Measurements from ENCODE around the gene KNL1.
A peak's percentile ranks its signal among the peaks of the same experiment; 100 is the strongest.
"Not testable (repeated sequence)": the region's sequence is repeated elsewhere in the genome, so short reads cannot be mapped to it uniquely, and the experiment has no call there.

The KNL1 gene

GRCh38 chr15:40647523-40647922 is 53.5 kb downstream of the KNL1 start:
- H3K27me3 ChIP-seq (ENCODE audit: low read depth) = no peaks in the 10 kb centered on the region
- H3K36me3 ChIP-seq (replicated peaks) = peaks cover 30% of the 10 kb centered on the region
- H3K4me3 ChIP-seq = no peak overlapping the region
- in situ Hi-C loops (cut with MboI; ENCODE audit: low sequenced_read_pairs) = no loop called here
- DNase-seq (ENCODE audit: low spot score in 2 of 2) = no peak
- no peaks in the 10 kb centered on the region for H3K9me3 ChIP-seq
- no peaks in the 10 kb centered on the region for H3K4me1 ChIP-seq

DNA sequence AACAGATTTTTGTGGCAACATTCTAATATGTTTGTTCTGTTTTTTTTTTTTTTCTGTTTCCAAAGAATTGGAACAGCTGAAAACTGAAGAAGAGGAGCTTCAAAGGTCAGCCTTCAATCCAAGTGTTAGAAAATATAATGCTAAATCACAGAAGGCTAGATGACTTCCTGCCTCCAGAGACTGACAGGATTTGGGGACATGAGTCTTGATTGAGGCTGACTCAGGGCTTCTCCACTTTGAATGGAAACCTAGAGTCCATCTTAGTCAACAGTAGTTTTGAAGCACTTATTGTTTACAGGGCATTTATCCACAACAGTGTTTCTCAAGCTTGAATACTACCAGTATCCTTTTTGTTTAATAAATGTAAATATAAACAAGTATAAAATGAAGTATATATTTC is 56.4 kb downstream of the KNL1 start:
- H3K36me3 ChIP-seq (replicated peaks) = peaks cover 31% of the 10 kb centered on the region

DNA sequence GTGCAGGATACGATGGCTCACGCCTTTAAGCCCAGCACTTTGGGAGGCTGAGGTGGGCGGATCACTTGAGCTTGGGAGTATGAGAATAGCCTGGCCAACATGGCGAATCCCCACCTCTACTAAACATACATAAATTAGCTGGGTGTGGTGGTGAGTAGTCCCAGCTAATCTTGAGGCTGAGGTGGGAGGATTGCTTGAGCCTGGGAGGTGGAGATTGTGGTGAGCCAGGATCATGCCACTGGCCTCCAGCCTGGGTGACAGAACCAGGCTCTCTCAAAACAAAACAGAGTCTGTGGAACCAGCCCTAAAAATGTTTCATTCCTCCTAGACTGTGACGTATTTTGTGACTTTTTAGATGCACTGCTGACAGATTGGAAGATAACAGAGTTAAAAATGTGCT is 66.6 kb downstream of the KNL1 start:
- Histone ChIP-seq H3K9me3 (no peaks in the 10 kb centered on the region), H3K36me3 (replicated peaks) (peaks cover 31% of the 10 kb centered on the region), H3K27me3 (ENCODE audit: low read depth) (no peaks in the 10 kb centered on the region), H3K4me1 (no peaks in the 10 kb centered on the region), H3K4me3 (no peak overlapping the region)
- in situ Hi-C loops (cut with MboI; ENCODE audit: low sequenced_read_pairs) = no loop called here
- no peak for DNase-seq (ENCODE audit: low spot score in 2 of 2)

More for the DNA sequence above, 56.4 kb downstream of the KNL1 start:
- no peak for DNase-seq (ENCODE audit: low spot score in 2 of 2)
- Histone ChIP-seq H3K9me3 (no peaks in the 10 kb centered on the region), H3K4me3 (no peak overlapping the region), H3K4me1 (no peaks in the 10 kb centered on the region), H3K27me3 (ENCODE audit: low read depth) (no peaks in the 10 kb centered on the region)
- in situ Hi-C loops (cut with MboI; ENCODE audit: low sequenced_read_pairs) = no loop called here

GRCh38 chr15:40664909-40665308 is 70.9 kb downstream of the KNL1 start:
- Histone ChIP-seq H3K9me3 (no peaks in the 10 kb centered on the region), H3K4me1 (no peaks in the 10 kb centered on the region), H3K27me3 (ENCODE audit: low read depth) (no peaks in the 10 kb centered on the region), H3K4me3 (no peak overlapping the region), H3K36me3 (replicated peaks) (peaks cover 16% of the 10 kb centered on the region)
- no peak for DNase-seq (ENCODE audit: low spot score in 2 of 2)
- in situ Hi-C loops (cut with MboI; ENCODE audit: low sequenced_read_pairs) = no loop called here

GRCh38 chr15:40676290-40676689 is 82.2 kb downstream of the KNL1 start:
- H3K4me3 ChIP-seq; H3K36me3 ChIP-seq (replicated peaks); H3K4me1 ChIP-seq; H3K27me3 ChIP-seq (ENCODE audit: low read depth); H3K9me3 ChIP-seq; in situ Hi-C loops (cut with MboI; ENCODE audit: low sequenced_read_pairs); DNase-seq (ENCODE audit: low spot score in 2 of 2): not testable (repeated sequence)

GRCh38 chr15:40676906-40677305 is 82.9 kb downstream of the KNL1 start:
- in situ Hi-C loops (cut with MboI; ENCODE audit: low sequenced_read_pairs); DNase-seq (ENCODE audit: low spot score in 2 of 2): not testable (repeated sequence)

DNA sequence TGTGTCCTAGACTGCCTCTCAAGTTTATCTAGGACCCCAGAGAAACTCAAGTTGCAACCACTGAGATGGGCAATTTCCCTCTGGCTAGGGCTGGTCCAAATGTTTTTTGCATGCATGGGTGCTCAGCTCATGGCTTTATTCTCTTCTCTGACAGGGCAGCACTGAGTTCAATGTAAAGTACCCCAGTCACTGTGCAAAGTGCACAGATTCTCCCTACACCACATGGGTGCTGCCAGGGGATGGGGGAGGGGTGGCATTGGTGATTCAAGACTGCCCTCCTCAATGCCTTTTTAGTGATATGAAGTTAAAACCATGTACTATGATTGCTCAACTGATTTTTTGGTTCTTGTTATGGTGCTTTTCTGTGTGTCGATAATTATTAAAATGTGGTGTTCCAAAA is 86.1 kb downstream of the KNL1 start:
- in situ Hi-C loops (cut with MboI; ENCODE audit: low sequenced_read_pairs) = no loop called here
- Histone ChIP-seq H3K4me3 (no peak overlapping the region), H3K9me3 (no peaks in the 10 kb centered on the region; the same call in 1 of the 2 replicates), H3K36me3 (replicated peaks) (no peaks in the 10 kb centered on the region), H3K27me3 (ENCODE audit: low read depth) (no peaks in the 10 kb centered on the region), H3K4me1 (no peaks in the 10 kb centered on the region)
- DNase-seq (ENCODE audit: low spot score in 2 of 2) = no peak

More at GRCh38 chr15:40676906-40677305, 82.9 kb downstream of the KNL1 start:
- H3K4me1 ChIP-seq; H3K4me3 ChIP-seq; H3K27me3 ChIP-seq (ENCODE audit: low read depth); H3K9me3 ChIP-seq; H3K36me3 ChIP-seq (replicated peaks): not testable (repeated sequence)

DNA sequence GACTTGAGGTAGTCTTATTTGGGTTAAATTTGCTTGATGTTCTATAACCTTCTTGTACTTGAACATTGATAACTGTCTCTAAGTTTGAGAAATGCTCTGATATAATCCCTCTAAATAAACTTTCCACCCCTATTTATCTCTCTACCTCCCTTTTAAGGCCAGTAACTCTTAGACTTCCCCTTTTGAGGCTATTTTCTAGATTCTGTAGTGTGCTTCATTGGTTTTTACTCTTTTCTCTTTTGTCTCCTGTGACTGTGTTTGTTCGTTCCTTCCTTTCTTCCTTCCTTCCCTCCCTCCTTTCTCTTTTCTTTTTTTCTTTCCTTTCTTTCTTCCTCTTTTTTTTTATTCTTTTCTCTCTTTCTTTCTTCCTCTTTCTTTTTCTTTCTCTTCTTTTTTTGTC is 86.9 kb downstream of the KNL1 start:
- H3K4me3 ChIP-seq; DNase-seq (ENCODE audit: low spot score in 2 of 2); H3K4me1 ChIP-seq; in situ Hi-C loops (cut with MboI; ENCODE audit: low sequenced_read_pairs); H3K27me3 ChIP-seq (ENCODE audit: low read depth); H3K9me3 ChIP-seq; H3K36me3 ChIP-seq (replicated peaks): not testable (repeated sequence)

- in situ Hi-C loops (cut with MboI; ENCODE audit: low sequenced_read_pairs) = no loop called here
- no peak for DNase-seq (ENCODE audit: low spot score in 2 of 2)
Observed at GRCh38 chr15:40684381-40684780, 90.3 kb downstream of the KNL1 start.

DNA sequence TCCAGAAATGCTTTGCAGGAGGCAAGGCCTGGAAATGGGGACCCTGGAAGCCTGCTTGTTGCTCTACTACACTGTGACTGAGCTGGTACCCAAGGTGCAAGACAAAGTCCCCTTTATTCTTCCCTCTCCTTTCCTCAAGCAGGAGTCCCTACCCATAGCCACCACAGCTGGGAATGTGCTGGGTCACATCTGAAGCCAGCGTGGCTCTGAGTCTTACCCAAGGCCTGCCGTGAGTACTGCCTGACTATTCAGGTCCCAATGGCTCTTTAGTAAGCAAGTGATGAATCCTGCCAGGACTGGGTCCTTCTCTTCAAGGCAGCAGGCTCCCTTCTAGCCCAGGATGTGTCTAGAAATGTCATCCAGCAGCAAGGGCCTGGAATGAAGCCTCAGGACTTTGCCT is 91.3 kb downstream of the KNL1 start:
- H3K4me3 ChIP-seq = no peak overlapping the region
- in situ Hi-C loops (cut with MboI; ENCODE audit: low sequenced_read_pairs) = no loop called here
- no peaks in the 10 kb centered on the region for H3K27me3 ChIP-seq (ENCODE audit: low read depth)
- H3K36me3 ChIP-seq (replicated peaks) = no peaks in the 10 kb centered on the region
- DNase-seq (ENCODE audit: low spot score in 2 of 2) = no peak
- no peaks in the 10 kb centered on the region for H3K9me3 ChIP-seq
- H3K4me1 ChIP-seq = peaks cover 12% of the 10 kb centered on the region

More at GRCh38 chr15:40684381-40684780, 90.3 kb downstream of the KNL1 start:
- peaks cover 6% of the 10 kb centered on the region for H3K4me1 ChIP-seq
- H3K9me3 ChIP-seq = no peaks in the 10 kb centered on the region
- no peaks in the 10 kb centered on the region for H3K36me3 ChIP-seq (replicated peaks)
- no peaks in the 10 kb centered on the region for H3K27me3 ChIP-seq (ENCODE audit: low read depth)
- no peak overlapping the region for H3K4me3 ChIP-seq

GRCh38 chr15:40688932-40689799 is 95.1 kb downstream of the KNL1 start:
- DNase-seq (ENCODE audit: low spot score in 2 of 2) = peak in 1 of 2 experiments; percentile 23
- no peaks in the 10 kb centered on the region for H3K27me3 ChIP-seq (ENCODE audit: low read depth)
- H3K36me3 ChIP-seq (replicated peaks) = no peaks in the 10 kb centered on the region
- H3K4me1 ChIP-seq = peaks cover 12% of the 10 kb centered on the region
- in situ Hi-C loops (cut with MboI; ENCODE audit: low sequenced_read_pairs) = no loop called here
- H3K4me3 ChIP-seq = no peak overlapping the region
- no peaks in the 10 kb centered on the region for H3K9me3 ChIP-seq

GRCh38 chr15:40691737-40692136 is 97.7 kb downstream of the KNL1 start:
- peaks cover 15% of the 10 kb centered on the region for H3K4me1 ChIP-seq
- no peaks in the 10 kb centered on the region for H3K9me3 ChIP-seq
- in situ Hi-C loops (cut with MboI; ENCODE audit: low sequenced_read_pairs) = no loop called here
- H3K27me3 ChIP-seq (ENCODE audit: low read depth) = no peaks in the 10 kb centered on the region
- no peak for DNase-seq (ENCODE audit: low spot score in 2 of 2)
- H3K4me3 ChIP-seq = no peak overlapping the region
- no peaks in the 10 kb centered on the region; the same call in 1 of the 2 replicates for H3K36me3 ChIP-seq (replicated peaks)

DNA sequence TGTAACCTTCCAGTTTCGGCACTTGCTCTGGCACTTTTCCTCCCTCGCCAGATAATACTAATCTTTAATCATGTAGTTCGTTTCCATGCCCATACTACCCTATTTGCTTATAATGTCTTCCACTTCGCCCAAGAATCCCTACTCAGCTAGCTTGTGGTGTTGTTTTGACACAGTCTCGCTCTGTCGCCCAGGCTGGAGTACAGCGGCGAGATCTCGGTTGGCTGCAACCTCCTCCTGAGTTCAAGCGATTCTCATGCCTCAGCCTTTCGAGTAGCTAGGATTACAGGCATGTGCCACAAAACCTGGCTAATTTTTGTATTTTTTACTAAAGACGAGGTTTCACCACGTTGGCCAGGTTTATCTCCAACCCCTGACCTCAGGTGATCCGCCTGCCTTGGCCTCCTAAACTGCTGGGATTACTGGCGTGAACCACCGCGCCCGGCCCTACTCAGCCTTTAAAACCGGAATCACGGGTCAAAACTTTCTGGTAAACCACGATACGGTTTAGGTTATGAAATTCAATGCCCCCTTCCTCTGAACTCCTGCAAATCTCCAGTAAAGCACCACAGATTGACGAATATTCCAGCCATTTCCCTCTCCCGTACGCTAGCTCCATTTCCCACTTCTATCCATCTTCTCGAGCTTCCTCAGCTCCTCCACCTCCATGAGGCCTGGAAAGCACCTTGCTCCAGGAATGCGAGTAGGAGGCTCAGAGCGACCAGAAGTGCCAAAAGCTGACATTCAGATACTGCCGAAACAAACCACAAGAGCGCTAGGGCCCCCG is 100.0 kb downstream of the KNL1 start:
- no peaks in the 10 kb centered on the region for H3K27me3 ChIP-seq (ENCODE audit: low read depth)
- DNase-seq (ENCODE audit: low spot score in 2 of 2) = no peak
- H3K4me1 ChIP-seq = peaks cover 13% of the 10 kb centered on the region
- peaks cover 7% of the 10 kb centered on the region for H3K36me3 ChIP-seq (replicated peaks)
- in situ Hi-C loops (cut with MboI; ENCODE audit: low sequenced_read_pairs) = no loop called here
- H3K4me3 ChIP-seq = peak overlapping the region; percentile 95
- no peaks in the 10 kb centered on the region for H3K9me3 ChIP-seq

All from HAP-1 (cell line).